B cell (primary cell): ENCODE measurements around the gene CELA2A.

ENCODE experiments used
- EZH2 ChIP-seq: IDR thresholded peaks from 2 replicates; pipeline ENCODE4 v1.6.1; 2012; ENCODE audit warnings: borderline replicate concordance, low read depth, mild to moderate bottlenecking, moderate library complexity, low read length; ENCODE audit not compliant: insufficient read depth, poor library complexity, severe bottlenecking
- TF ChIP-seq, protein P1 (sequence below): fragments of 200-600 bp; IDR thresholded peaks from one replicate; pipeline ENCODE4 v1.8.0; 2022; ENCODE audit warnings: antibody characterized with exemption, mild to moderate bottlenecking

DNA sequence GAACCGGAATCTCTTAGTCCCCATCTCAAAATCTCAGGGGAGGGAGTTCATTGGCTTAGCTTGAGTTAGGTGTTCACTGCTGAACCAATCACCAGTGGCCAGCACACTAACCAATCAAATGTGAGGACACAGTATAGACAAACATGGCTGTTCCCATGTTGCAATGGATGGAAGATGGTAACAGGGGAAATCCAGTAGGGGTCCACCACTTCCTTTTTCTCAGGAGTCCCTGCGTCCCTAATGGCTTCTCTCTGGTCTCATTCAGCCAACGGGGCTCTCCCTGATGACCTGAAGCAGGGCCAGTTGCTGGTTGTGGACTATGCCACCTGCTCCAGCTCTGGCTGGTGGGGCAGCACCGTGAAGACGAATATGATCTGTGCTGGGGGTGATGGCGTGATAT, 29.1 kb downstream of the CELA2A start:
- TF ChIP-seq, protein P1, sequence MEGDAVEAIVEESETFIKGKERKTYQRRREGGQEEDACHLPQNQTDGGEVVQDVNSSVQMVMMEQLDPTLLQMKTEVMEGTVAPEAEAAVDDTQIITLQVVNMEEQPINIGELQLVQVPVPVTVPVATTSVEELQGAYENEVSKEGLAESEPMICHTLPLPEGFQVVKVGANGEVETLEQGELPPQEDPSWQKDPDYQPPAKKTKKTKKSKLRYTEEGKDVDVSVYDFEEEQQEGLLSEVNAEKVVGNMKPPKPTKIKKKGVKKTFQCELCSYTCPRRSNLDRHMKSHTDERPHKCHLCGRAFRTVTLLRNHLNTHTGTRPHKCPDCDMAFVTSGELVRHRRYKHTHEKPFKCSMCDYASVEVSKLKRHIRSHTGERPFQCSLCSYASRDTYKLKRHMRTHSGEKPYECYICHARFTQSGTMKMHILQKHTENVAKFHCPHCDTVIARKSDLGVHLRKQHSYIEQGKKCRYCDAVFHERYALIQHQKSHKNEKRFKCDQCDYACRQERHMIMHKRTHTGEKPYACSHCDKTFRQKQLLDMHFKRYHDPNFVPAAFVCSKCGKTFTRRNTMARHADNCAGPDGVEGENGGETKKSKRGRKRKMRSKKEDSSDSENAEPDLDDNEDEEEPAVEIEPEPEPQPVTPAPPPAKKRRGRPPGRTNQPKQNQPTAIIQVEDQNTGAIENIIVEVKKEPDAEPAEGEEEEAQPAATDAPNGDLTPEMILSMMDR: no peak
- TF ChIP-seq EZH2: no peak
